Astrocyte of the spinal cord (primary cell): ENCODE measurements around the gene COL5A1.

ENCODE experiments used
- DNase-seq: peaks from one replicate; pipeline ENCODE4 v3.0.0; 2011; ENCODE audit warnings: low read depth, low spot score
- H3K4me3 ChIP-seq: 2 replicates; pipeline ENCODE4 v1.5.1; 2011; ENCODE audit warnings: low read depth, mild to moderate bottlenecking, low read length, moderate library complexity
- CTCF ChIP-seq: IDR thresholded peaks from 2 replicates; pipeline ENCODE4 v1.5.1; 2012; ENCODE audit warnings: low read depth, mild to moderate bottlenecking, low read length, inconsistent platforms
- in situ Hi-C: cut with HindIII; loops from 2 replicates; pipeline ENCODE4 v1.10.0; 2017; ENCODE audit warnings: low sequenced_read_pairs

Gene COL5A1

DNA sequence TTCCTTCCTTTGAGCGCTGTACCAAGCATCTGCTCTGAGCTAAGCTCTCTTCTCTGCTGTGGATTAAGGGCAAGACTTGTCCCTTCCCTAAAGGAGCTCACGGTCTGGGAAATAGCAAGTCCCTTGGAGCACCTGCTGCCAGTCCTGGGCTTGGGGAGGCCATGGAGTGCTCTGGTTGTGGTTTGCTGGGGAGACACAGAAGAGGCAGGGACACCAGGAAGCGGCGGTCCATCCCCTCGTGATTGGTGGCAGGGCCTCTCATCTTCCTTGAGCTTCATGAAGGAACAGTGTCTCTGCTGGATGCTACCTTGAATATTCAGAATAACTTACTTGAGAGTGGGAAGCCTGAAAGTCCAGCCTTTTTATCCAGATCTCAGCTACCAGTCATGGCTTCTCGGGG is 35.3 kb downstream of the COL5A1 start:
- in situ Hi-C loops = no loop called here
- no peak overlapping the region for H3K4me3 ChIP-seq
- DNase-seq = no peak
- no peak for TF ChIP-seq CTCF

DNA sequence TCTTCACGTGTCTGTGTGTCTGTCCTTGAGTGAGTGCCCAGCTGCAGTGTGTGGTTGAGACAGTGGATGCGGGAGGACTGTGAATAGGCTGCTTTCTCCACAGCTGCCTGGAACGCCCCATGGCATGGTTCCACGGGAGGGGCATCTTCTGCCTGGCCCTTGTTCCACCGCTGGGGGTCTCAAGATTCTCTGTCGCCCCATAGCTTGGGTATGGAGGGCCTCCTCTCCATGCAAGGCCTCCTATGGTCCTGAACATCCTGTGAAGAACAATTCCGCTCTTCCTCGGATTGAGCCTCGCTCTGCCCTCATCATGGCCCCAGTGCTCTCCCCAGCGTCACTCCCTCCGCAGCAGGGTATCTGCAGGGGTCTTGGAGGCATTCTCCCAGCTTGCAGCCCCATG is 36.1 kb downstream of the COL5A1 start:
- DNase-seq = no peak
- in situ Hi-C loops = no loop called here
- H3K4me3 ChIP-seq = no peak overlapping the region
- no peak for TF ChIP-seq CTCF

- DNase-seq = no peak
- in situ Hi-C loops = no loop called here
- no peak for TF ChIP-seq CTCF
- no peak overlapping the region for H3K4me3 ChIP-seq
These were observed 36.6 kb downstream of the COL5A1 start for GRCh38 chr9:134678206-134678605.

DNA sequence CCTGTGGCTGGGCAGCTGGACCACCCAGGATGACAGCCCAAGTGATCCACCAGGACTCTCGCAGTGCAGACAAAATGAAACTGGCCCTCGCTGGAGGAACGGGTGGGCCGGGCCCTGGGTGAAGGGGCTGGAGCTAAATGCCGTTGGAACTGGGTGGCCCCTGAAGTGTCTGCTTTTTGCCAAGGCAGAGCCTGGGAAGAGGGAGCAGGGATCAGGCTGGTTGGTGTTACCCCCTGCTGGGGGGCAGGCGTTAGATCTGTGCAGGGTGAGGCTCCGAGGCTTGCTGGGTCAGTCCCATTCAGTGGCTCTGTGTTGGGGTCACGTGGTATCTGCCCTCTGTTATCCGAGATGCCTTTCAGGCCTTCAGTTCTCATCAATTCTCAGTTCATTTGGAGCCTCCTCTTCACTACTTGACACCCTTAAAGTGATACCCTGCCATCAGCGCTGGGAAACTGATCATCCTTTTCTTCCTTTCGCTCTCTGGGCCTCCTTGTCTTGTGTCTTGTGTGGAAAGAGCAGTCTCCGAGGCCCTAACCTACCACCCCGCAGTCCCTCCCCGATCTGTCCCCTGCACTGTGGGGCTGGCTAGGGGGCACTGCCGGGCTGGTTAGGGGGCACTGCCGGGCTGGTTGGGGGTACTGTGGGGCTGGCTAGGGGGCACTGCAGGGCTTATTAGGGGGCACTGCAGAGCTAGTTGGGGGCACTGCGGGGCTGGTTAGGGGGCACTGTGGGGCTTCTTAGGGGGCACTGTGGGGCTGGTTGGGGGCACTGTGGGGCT is 37.3 kb downstream of the COL5A1 start:
- H3K4me3 ChIP-seq = no peak overlapping the region
- DNase-seq = no peak
- in situ Hi-C loops = no loop called here
- no peak for TF ChIP-seq CTCF

- no peak for TF ChIP-seq CTCF
- in situ Hi-C loops = no loop called here
- DNase-seq = no peak
- H3K4me3 ChIP-seq = no peak overlapping the region
These were observed 38.2 kb downstream of the COL5A1 start for GRCh38 chr9:134679616-134680392.

DNA sequence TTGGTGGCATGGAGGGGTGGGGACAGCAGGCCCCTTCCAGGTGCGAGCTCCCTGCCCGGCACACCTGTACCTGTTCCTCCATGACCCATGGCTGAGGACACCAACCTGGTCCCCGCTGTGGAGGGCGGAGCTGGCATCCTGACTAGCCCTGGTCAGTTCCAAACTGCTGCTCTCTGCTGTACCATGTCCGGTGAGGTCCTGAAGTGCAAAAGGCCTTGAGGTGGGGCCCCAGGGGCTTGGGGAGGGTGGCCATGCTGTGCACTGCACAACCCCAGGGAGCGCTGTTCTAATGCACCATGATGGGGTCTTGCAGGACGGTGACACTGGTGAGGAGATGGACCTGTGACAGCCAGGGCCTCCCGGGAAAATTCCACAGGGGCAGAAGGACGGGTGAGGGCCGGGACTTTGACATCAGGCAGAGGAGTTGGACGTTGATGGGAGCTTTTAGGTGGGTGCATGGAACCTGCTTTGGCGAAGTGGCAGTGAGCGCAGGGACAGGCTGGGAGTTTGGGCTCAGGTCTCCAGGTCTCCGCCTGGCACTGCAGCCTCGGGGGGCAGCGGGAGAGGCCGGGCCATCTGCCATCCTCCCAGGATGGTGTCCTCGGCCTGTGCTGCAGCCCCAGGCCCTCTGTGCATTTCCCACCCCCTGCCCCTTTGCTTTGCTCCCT is 38.9 kb downstream of the COL5A1 start:
- no peak for TF ChIP-seq CTCF
- no peak overlapping the region for H3K4me3 ChIP-seq
- no peak for DNase-seq
- in situ Hi-C loops = no loop called here
